IPS-20b (cell line): ENCODE measurements around the gene MOV10L1.

ENCODE experiments used
- H3K27ac ChIP-seq: one replicate; pipeline ENCODE4 v1.5.1; 2013; ENCODE audit warnings: low read length
- H3K27me3 ChIP-seq: 2 replicates; pipeline ENCODE4 v1.6.1; 2013; ENCODE audit warnings: mild to moderate bottlenecking, low read length, inconsistent platforms; ENCODE audit not compliant: insufficient read depth
- H3K36me3 ChIP-seq: 2 replicates; pipeline ENCODE4 v1.6.1; 2013; ENCODE audit warnings: low read depth, mild to moderate bottlenecking, inconsistent platforms, low read length, moderate library complexity; ENCODE audit not compliant: insufficient read depth
- H3K4me1 ChIP-seq: 2 replicates; pipeline ENCODE4 v1.6.1; 2013; ENCODE audit warnings: mild to moderate bottlenecking, control low read depth, inconsistent platforms, low read length, moderate library complexity; ENCODE audit not compliant: insufficient read depth
- H3K4me3 ChIP-seq: 2 replicates; pipeline ENCODE4 v1.5.1; 2013; ENCODE audit warnings: mild to moderate bottlenecking, low read length, inconsistent platforms
- H3K9ac ChIP-seq: 2 replicates; pipeline ENCODE4 v1.6.1; 2013; ENCODE audit warnings: low read depth, mild to moderate bottlenecking, inconsistent platforms, low read length, moderate library complexity
- H3K9me3 ChIP-seq: 2 replicates; pipeline ENCODE4 v1.6.1; 2013; ENCODE audit warnings: mild to moderate bottlenecking, low read depth, low read length, inconsistent platforms; ENCODE audit not compliant: insufficient read depth

MOV10L1 gene

DNA sequence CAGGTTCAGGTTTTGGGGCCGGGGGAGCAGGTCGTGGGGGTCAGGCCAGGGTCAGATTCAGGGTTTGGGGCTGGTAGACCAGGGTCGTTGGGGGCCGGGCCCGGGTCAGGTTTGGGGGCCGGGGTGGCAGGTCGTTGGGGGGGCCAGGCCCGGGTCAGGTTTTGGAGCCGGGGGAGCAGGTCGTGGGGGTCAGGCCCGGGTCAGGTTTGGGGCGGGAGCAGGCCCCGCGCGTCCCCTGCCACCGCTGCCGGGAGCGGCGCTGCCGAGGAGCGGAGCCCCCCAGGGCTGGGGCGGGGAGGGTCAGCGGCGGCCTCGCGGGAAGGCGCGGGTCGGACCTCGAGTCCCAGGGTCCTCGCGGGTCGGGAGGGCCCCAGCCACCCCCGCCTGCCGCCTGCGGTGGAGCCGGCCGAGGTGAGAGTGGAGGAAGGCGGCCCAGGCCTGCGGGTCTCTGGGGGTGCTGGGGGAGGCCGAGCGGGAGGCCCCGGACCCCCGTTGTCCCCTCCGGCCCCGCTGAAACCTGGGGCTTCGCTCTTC, 96.4 kb downstream of the MOV10L1 start:
- peak overlapping the region; percentile 80 for H3K4me3 ChIP-seq
- H3K36me3 ChIP-seq, result no peaks in the 10 kb centered on the region
- H3K9ac ChIP-seq, result peak overlapping the region; percentile 64; the same call in 1 of the 2 replicates
- H3K4me1 ChIP-seq, result 0 out of 2 replicates have a peak, but pooled peaks cover 3% of the 10 kb centered on the region
- no peaks in the 10 kb centered on the region for H3K27me3 ChIP-seq
- no peak overlapping the region for H3K27ac ChIP-seq
- H3K9me3 ChIP-seq, result no peaks in the 10 kb centered on the region

DNA sequence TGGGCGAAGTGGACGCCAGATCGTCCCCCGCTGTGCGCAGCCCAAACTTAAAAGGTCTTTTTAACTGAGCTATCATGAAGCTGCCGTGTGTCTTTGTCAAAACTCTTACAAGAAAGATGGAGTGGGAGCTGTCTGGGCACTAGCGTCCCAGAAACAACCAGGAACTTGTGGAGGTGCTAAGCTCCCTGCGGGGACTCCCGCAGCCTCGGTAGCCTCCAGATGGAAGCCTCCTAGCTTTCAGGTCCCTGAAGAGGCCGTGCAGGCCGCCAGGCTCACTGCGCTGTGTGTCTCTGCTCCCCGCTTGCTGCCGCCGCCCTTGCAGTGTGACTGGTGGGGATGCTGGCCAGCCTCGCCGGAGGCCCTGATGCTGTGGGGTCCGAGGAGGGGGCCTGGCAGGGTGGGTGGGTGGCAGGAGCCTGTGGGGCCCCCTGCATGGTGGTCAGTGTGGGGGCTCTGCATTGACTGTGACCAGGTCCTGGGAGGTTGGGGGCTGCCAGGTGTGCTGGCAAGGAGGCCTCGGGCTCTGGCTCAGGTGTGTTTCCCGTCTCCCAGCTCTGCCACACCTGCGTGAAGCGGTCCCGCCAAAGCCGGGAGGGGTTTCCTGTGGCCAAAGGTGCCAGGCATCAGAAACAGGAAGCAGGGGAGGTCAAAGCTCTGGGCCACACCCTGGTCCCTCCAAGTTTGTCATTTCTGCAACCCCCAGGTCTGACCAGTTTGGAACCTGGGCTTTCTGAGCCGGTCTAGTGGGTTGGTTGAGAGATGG, 97.1 kb downstream of the MOV10L1 start:
- Histone ChIP-seq H3K9me3 (no peaks in the 10 kb centered on the region), H3K4me3 (peak overlapping the region; percentile 80), H3K27me3 (no peaks in the 10 kb centered on the region), H3K36me3 (no peaks in the 10 kb centered on the region), H3K27ac (no peak overlapping the region), H3K9ac (peak overlapping the region; percentile 64; the same call in 1 of the 2 replicates), H3K4me1 (0 out of 2 replicates have a peak, but pooled peaks cover 3% of the 10 kb centered on the region)

DNA sequence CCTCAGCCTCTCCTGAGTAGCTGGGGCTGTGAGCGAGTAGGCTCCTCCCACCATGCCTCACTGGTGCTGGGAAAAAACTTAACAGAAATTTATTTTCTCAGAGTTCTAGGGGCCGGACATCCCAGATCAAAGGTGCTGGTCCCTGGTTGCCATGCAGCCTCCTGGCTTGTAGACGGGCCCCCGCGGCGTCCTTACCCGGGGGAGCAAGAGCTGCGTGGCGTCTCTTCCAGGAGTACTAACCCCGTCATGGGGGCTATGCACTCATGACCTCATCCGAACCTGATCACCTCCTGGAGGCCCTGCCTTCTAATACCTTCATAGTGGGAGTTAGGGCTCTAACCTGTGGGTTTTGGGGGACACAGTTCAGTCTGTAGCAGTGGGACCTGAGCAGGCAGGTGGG, 98.5 kb downstream of the MOV10L1 start:
- Histone ChIP-seq H3K27ac (no peak overlapping the region), H3K4me1 (0 out of 2 replicates have a peak, but pooled peaks cover 3% of the 10 kb centered on the region), H3K27me3 (no peaks in the 10 kb centered on the region), H3K36me3 (no peaks in the 10 kb centered on the region), H3K4me3 (no peak overlapping the region), H3K9ac (no peak overlapping the region), H3K9me3 (no peaks in the 10 kb centered on the region)

DNA sequence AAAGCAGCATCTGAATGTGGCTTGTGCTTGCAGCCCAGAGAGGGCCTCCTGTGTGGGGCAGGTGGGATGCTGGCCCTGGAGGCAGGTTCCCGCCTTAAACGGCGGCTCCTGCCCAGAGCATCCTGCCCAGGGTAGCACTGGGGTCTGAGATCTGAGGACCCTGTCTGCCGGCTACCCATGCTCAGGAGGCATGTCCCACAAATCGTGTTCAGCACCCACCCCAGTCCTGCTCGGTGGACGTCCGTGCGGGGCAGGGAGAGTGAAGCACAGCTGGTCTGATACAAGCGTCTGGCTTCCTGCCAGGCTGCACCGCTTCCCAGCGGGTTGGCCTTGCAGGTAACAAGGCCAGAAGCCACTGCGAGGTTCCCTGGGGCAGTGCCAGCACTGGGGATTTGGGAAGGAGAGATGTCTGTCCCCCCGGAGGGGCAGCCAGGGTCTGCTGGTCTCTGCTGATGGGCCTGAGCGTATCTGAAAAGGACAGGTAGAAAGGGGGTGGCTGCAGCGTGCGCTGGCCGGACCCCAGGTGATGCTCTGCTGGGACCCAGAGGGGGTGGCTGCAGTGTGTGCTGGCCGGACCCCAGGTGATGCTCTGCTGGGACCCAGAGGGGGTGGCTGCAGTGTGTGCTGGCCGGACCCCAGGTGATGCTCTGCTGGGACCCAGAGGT, 99.5 kb downstream of the MOV10L1 start:
- no peak overlapping the region for H3K4me3 ChIP-seq
- peaks cover 4% of the 10 kb centered on the region for H3K36me3 ChIP-seq
- 0 out of 2 replicates have a peak, but pooled peaks cover 3% of the 10 kb centered on the region for H3K4me1 ChIP-seq
- H3K27ac ChIP-seq, result no peak overlapping the region
- H3K27me3 ChIP-seq, result no peaks in the 10 kb centered on the region
- no peaks in the 10 kb centered on the region for H3K9me3 ChIP-seq
- H3K9ac ChIP-seq, result no peak overlapping the region

GRCh38 chr22:50189849-50190181, 100.0 kb downstream of the MOV10L1 start:
- Histone ChIP-seq H3K36me3 (peaks cover 9% of the 10 kb centered on the region), H3K4me1 (0 out of 2 replicates have a peak, but pooled peaks cover 3% of the 10 kb centered on the region), H3K27ac (no peak overlapping the region), H3K4me3 (no peak overlapping the region), H3K9ac (no peak overlapping the region), H3K27me3 (no peaks in the 10 kb centered on the region), H3K9me3 (no peaks in the 10 kb centered on the region)

- Histone ChIP-seq H3K4me1 (0 out of 2 replicates have a peak, but pooled peaks cover 3% of the 10 kb centered on the region), H3K9me3 (no peaks in the 10 kb centered on the region), H3K27ac (no peak overlapping the region), H3K9ac (no peak overlapping the region), H3K4me3 (peak overlapping the region; percentile 36; the same call in 1 of the 2 replicates), H3K27me3 (no peaks in the 10 kb centered on the region), H3K36me3 (peaks cover 11% of the 10 kb centered on the region)
Observed at GRCh38 chr22:50190182-50190940, 100.6 kb downstream of the MOV10L1 start.

DNA sequence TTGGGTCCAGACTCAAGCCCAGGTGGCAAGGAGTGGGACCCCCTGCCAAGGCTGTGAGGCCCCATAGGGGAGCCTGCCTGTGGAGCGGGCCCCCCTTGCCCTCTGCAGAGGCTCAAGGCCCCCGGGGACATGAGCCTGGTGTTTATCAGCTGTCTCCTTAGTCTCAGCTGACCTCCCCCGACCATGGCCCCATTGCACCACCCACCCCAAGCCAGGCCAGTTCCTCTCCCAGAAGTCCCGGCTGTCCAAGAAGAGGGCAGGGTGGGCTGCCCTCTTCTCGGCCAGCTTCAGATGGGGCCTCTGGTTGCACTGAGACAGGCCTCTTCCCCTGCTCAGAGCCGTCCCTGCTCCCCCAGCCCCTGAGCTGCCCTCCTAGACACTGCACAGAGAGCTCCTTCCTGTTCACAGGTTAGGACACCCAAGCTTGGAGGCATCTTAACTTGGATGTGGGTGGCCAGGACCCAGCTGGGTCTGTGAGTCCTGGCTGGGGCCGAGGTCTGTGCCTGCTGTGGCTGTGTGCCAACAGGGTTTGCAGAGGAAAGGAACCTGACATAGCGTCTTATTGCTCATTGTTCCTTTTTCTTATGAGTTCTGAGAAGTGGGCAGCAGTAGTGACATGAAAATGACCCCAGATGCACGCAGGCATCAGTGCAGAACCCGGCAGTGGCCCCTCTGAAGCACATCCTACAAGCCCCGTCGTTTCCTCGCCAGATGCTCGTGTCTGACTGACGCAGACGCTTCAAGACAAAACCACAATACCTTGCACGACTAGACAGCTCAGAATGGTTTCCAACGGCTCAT, 101.3 kb downstream of the MOV10L1 start:
- no peak overlapping the region for H3K4me3 ChIP-seq
- H3K27me3 ChIP-seq, result no peaks in the 10 kb centered on the region
- peaks cover 11% of the 10 kb centered on the region for H3K36me3 ChIP-seq
- H3K9ac ChIP-seq, result no peak overlapping the region
- no peaks in the 10 kb centered on the region for H3K9me3 ChIP-seq
- no peak overlapping the region for H3K27ac ChIP-seq
- H3K4me1 ChIP-seq, result 0 out of 2 replicates have a peak, but pooled peaks cover 3% of the 10 kb centered on the region

DNA sequence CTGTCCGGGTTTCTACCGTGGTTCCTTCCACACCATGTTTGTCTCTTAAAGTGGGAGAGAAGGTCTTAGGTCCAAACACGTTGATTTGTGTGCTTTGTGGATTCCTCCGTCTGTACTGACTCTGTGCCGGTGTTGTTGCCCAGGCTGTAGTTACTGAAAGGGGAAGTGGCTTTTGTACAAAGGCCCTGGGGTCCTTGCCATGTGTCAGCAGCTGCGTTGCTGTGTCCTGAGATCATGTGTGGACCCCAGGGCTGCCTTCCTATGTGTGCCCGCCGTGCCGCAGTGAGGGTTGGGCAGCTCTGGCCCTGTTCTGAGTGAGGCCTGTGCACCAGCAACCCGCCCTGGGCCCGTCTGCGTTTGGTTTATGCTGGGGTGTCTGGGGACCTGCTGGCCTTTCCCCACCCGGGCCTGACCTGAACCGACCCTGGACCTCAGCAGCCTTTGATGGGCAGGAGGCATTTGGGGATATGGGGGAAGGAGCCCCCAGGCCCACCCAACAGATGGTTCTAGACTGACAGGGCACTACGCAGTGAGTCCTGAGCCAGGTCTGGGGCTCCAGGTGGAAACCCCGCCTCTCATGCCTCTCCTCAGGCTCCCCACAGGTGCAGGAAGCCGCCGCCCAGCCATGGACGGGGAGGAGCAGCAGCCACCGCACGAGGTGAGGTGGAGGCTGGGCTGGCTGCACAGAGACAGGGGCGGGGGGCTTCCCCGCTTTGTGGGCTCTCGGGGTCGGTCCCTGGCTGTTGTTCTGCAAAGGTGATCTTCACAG, 102.8 kb downstream of the MOV10L1 start:
- H3K9ac ChIP-seq, result no peak overlapping the region
- no peaks in the 10 kb centered on the region for H3K27me3 ChIP-seq
- no peaks in the 10 kb centered on the region for H3K4me1 ChIP-seq
- H3K27ac ChIP-seq, result no peak overlapping the region
- H3K9me3 ChIP-seq, result no peaks in the 10 kb centered on the region
- peaks cover 15% of the 10 kb centered on the region for H3K36me3 ChIP-seq
- no peak overlapping the region for H3K4me3 ChIP-seq

- Histone ChIP-seq H3K27ac (no peak overlapping the region), H3K36me3 (peaks cover 15% of the 10 kb centered on the region), H3K4me3 (no peak overlapping the region), H3K4me1 (no peaks in the 10 kb centered on the region), H3K9me3 (no peaks in the 10 kb centered on the region), H3K9ac (no peak overlapping the region), H3K27me3 (no peaks in the 10 kb centered on the region)
Observed at GRCh38 chr22:50193621-50194020, 103.8 kb downstream of the MOV10L1 start.

GRCh38 chr22:50194037-50194805, 104.4 kb downstream of the MOV10L1 start:
- Histone ChIP-seq H3K36me3 (peaks cover 15% of the 10 kb centered on the region), H3K4me3 (no peak overlapping the region)

More at GRCh38 chr22:50194037-50194805, 104.4 kb downstream of the MOV10L1 start:
- Histone ChIP-seq H3K9ac (no peak overlapping the region), H3K9me3 (no peaks in the 10 kb centered on the region), H3K27ac (no peak overlapping the region), H3K4me1 (no peaks in the 10 kb centered on the region), H3K27me3 (no peaks in the 10 kb centered on the region)
